Adrenal gland (tissue), 12 donors: ENCODE results near the gene USPL1. TPM values are rescaled to one million over a fixed set of nuclear protein-coding genes. Genes with fewer than 3 reads are reported as not detected.

Experiments
- DNase-seq, 7 donors: peaks; one replicate each; pipeline ENCODE4 v3.0.0-alpha.2; 2019 to 2020
- H3K27ac ChIP-seq, 5 donors: fragments of 200-600 bp; sonication (generic) in 4 of 5; 1 replicate in 3 of 5; 2 replicates in 2 of 5; pipeline versions ENCODE4 v1.5.1 to v1.8.0; 2016 to 2020; ENCODE audit warnings: mild to moderate bottlenecking in 1 of 5
- H3K27me3 ChIP-seq: fragments of 200-600 bp; 2 replicates; pipeline ENCODE4 v1.8.0; 2021
- H3K36me3 ChIP-seq, 2 donors: fragments of 200-600 bp; replicated peaks in 1 of 2; 1 replicate in 1 of 2; 2 replicates in 1 of 2; pipeline versions ENCODE4 v1.5.1 to v1.8.0; 2018 to 2022
- H3K4me1 ChIP-seq, 2 donors: fragments of 200-600 bp; replicated peaks in 1 of 2; 1 replicate in 1 of 2; 2 replicates in 1 of 2; pipeline versions ENCODE4 v1.5.1 to v1.8.0; 2018 to 2021
- H3K4me3 ChIP-seq, 4 donors: fragments of 200-600 bp; sonication (generic) in 3 of 4; one replicate each; pipeline ENCODE4 v1.5.1; 2016 to 2018
- H3K9me3 ChIP-seq, 3 donors: fragments of 200-600 bp; sonication (generic) in 1 of 3; replicated peaks in 1 of 3; 1 replicate in 2 of 3; 2 replicates in 1 of 3; pipeline versions ENCODE4 v1.5.1 to v1.8.0; 2016 to 2021
- POLR2A ChIP-seq, 2 donors: fragments of 450-650 bp; IDR thresholded peaks; one replicate each; pipeline ENCODE4 v1.6.1; 2017; ENCODE audit warnings: antibody characterized with exemption in 2 of 2, mild to moderate bottlenecking in 2 of 2, moderate library complexity in 1 of 2
- WGBS, 4 donors: extraction: QIAGEN DNeasy Blood & Tissue Kit in 2 of 4; methylation state at CpG; one replicate each; pipeline versions ENCODE4 v1.1.5 to v1.1.7; 2013 to 2017; 5-methylcytosine and 5-hydroxymethylcytosine counted together
- intact Hi-C, 2 donors: fragments of 100-400 bp; cut with DNase I; formaldehyde crosslinking; loops; one replicate each; pipeline versions ENCODE4 v1.14.1 to v1.15.0; 2022 to 2023
- polyA plus RNA-seq, 3 donors: library from polyadenylated mRNA; stranded (reverse); fragments of 200-250 nt in 2 of 3; fragments of 350-450 nt in 1 of 3; fragmentation: Illumina TruSeq in 1 of 3; extraction: RNeasy Lipid Tissue Mini Kit (QIAGEN cat#74804) in 1 of 3; gene quantifications; one replicate each; pipeline ENCODE4 v1.2.3, GENCODE V29; 2013 to 2014
- total RNA-seq, 9 donors: library from RNA; depleted of rRNA in 4 of 9; stranded (reverse); fragments of >200 nt in 4 of 9; fragments of 120-200 nt in 1 of 9; fragmentation: NEBNext Ultra II Directional in 1 of 9; extraction: Animal tissue kit (Norgen Biotek cat#: 25700) in 1 of 9; gene quantifications; one replicate each; pipeline versions ENCODE4 v1.1.0 to v1.2.4, GENCODE V29; 2013 to 2023
- TF ChIP-seq, protein P1 (sequence below), 6 experiments: fragments of 450-650 bp in 4 of 6; fragments of 200-600 bp in 2 of 6; sonication (generic) in 1 of 6; IDR thresholded peaks; 1 replicate in 5 of 6; 2 replicates in 1 of 6; pipeline versions ENCODE4 v1.5.1 to v1.8.0; 2016 to 2021; ENCODE audit warnings: antibody characterized with exemption in 6 of 6, mild to moderate bottlenecking in 2 of 6, moderate library complexity in 1 of 6
- donor health status: healthy with polysubstance abuse.
- donor health status: Bipolar disorder and iron deficiency.
- donor health status: DM: yes; HTN: yes; CAD: no.
- donor health status: DM: no; HTN: no; CAD: no.
- donor health status: DM: no; HTN: no; CAD: no.
- donor health status: DM: yes; HTN: yes; CAD: no.

Gene USPL1
- total and polyA plus RNA-seq, 12 donors, result 6.3 to 23.8 (median 15.5) TPM

DNA sequence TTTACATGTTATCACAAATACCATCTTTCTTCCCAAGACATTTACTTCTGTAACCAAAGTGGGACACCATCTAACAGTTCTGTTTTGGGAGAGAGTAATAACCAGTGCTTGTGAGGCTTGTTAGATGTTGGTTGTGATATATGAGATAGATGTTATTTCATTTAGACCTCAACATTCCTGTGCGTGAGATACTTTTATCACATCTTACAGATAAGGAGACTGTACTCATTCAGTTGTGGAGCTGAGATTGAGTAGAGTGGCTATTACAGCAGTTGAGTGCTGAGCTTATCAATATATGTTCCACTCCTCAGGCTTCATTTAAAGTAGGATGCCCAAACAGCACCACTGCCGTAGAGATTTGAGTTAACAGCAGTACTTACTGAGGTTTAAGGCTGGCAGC lies 43.1 kb downstream of the USPL1 start:
- no peak for DNase-seq
- 77 to 90% (median 88%) methylated on average over 2 of the region's 2 CpGs for WGBS, 4 donors
- no peak overlapping the region for H3K27ac ChIP-seq
- no peak overlapping the region for H3K4me3 ChIP-seq
- no peaks in the 10 kb centered on the region for H3K27me3 ChIP-seq
- intact Hi-C loops, result no loop called here
- H3K36me3 ChIP-seq, result peaks cover 0 to 25% of the 10 kb centered on the region in 2 donors
- H3K4me1 ChIP-seq, result peaks cover 0 to 4% of the 10 kb centered on the region in 2 donors
- TF ChIP-seq, protein P1, sequence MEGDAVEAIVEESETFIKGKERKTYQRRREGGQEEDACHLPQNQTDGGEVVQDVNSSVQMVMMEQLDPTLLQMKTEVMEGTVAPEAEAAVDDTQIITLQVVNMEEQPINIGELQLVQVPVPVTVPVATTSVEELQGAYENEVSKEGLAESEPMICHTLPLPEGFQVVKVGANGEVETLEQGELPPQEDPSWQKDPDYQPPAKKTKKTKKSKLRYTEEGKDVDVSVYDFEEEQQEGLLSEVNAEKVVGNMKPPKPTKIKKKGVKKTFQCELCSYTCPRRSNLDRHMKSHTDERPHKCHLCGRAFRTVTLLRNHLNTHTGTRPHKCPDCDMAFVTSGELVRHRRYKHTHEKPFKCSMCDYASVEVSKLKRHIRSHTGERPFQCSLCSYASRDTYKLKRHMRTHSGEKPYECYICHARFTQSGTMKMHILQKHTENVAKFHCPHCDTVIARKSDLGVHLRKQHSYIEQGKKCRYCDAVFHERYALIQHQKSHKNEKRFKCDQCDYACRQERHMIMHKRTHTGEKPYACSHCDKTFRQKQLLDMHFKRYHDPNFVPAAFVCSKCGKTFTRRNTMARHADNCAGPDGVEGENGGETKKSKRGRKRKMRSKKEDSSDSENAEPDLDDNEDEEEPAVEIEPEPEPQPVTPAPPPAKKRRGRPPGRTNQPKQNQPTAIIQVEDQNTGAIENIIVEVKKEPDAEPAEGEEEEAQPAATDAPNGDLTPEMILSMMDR (IDR thresholded peaks at IDR 0.05), result no peak
- TF ChIP-seq POLR2A (IDR thresholded peaks at IDR 0.05), result no peak
- no peaks in the 10 kb centered on the region for H3K9me3 ChIP-seq

DNA sequence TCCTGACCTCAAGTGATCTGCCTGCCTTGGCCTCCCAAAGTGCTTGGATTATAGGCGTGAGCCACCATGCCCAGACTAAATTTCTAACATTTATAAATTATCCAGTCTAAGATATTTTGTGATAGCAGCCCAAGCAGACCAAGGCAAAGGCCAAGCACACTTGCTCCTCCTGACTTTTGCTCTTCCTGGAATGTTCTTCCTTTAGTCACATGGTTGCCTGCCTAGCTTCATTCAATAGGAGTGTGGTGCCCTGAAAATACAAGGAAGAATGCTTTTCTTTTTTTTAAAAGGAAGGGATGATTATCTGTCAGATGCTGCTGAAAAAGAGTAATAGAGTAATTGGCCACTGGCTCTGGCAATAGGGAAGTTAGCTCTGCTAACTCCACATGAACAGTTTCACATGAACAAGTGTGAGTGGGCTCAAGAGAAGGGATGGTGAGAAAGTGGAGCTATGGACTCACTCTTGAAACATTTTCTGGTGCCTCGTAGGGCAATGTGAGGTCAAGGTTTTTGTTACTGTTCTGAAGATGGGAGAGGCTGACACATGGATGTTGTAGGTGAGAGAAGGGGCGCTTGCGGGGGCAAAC lies 47.1 kb downstream of the USPL1 start:
- intact Hi-C loops, result no loop called here
- H3K27ac ChIP-seq, result no peak overlapping the region
- WGBS, 4 donors, result 88 to 90% (median 89%) methylated on average over 4 of the region's 4 CpGs
- H3K4me1 ChIP-seq, result peaks cover 0 to 6% of the 10 kb centered on the region in 2 donors
- DNase-seq, result no peak
- no peaks in the 10 kb centered on the region for H3K27me3 ChIP-seq
- H3K4me3 ChIP-seq, result no peak overlapping the region
- no peak for TF ChIP-seq POLR2A (IDR thresholded peaks at IDR 0.05)
- TF ChIP-seq, protein P1 (IDR thresholded peaks at IDR 0.05), result no peak
- H3K9me3 ChIP-seq, result no peaks in the 10 kb centered on the region
- H3K36me3 ChIP-seq, result no peaks in the 10 kb centered on the region

- no peak overlapping the region for H3K4me3 ChIP-seq
- WGBS, 4 donors, result 55 to 67% (median 65%) methylated on average over 1 of the region's 1 CpG
- TF ChIP-seq, protein P1 (IDR thresholded peaks at IDR 0.05), result no peak
- TF ChIP-seq POLR2A (IDR thresholded peaks at IDR 0.05), result no peak
These were observed 47.9 kb downstream of the USPL1 start for GRCh38 chr13:30665638-30666037.

GRCh38 chr13:30666113-30666512 lies 48.4 kb downstream of the USPL1 start:
- intact Hi-C loops, result no loop called here
- no peak for DNase-seq
- no peaks in the 10 kb centered on the region for H3K36me3 ChIP-seq
- no peak for TF ChIP-seq POLR2A (IDR thresholded peaks at IDR 0.05)
- TF ChIP-seq, protein P1 (IDR thresholded peaks at IDR 0.05), result no peak
- peaks cover 0 to 6% of the 10 kb centered on the region in 2 donors for H3K4me1 ChIP-seq
- H3K27me3 ChIP-seq, result no peaks in the 10 kb centered on the region
- no peak overlapping the region for H3K4me3 ChIP-seq
- H3K9me3 ChIP-seq, result no peaks in the 10 kb centered on the region
- WGBS, 4 donors, result 70 to 80% (median 75%) methylated on average over 8 of the region's 8 CpGs
- no peak overlapping the region for H3K27ac ChIP-seq

More at GRCh38 chr13:30665638-30666037, 47.9 kb downstream of the USPL1 start:
- no peak for DNase-seq
- Histone ChIP-seq H3K4me1 (peaks cover 0 to 6% of the 10 kb centered on the region in 2 donors), H3K27me3 (no peaks in the 10 kb centered on the region), H3K36me3 (no peaks in the 10 kb centered on the region), H3K9me3 (no peaks in the 10 kb centered on the region), H3K27ac (no peak overlapping the region)
- intact Hi-C loops, result no loop called here
